KMS-11 (cell line): ENCODE data around the gene BABAM2.

ENCODE experiments used
- H2AFZ ChIP-seq: fragments of 200-600 bp; sonication (generic); 2 replicates; pipeline ENCODE4 v1.6.1; 2016; ENCODE audit warnings: antibody characterized with exemption, mixed run types, low read depth
- H3K27ac ChIP-seq: fragments of 200-600 bp; sonication (generic); 2 replicates; pipeline ENCODE4 v1.6.1; 2016; ENCODE audit warnings: mild to moderate bottlenecking, mixed run types
- H3K27me3 ChIP-seq: fragments of 200-600 bp; sonication (generic); 2 replicates; pipeline ENCODE4 v1.6.1; 2017; ENCODE audit warnings: mild to moderate bottlenecking, low read depth, mixed run types, moderate library complexity; ENCODE audit not compliant: insufficient read depth
- H3K36me3 ChIP-seq: fragments of 200-600 bp; sonication (generic); 2 replicates; pipeline ENCODE4 v1.6.1; 2017; ENCODE audit warnings: mild to moderate bottlenecking, mixed run types; ENCODE audit not compliant: insufficient read depth
- H3K4me1 ChIP-seq: fragments of 200-600 bp; sonication (generic); 2 replicates; pipeline ENCODE4 v1.6.1; 2016; ENCODE audit warnings: mild to moderate bottlenecking, low read depth, mixed run types; ENCODE audit not compliant: poor library complexity, severe bottlenecking
- H3K4me2 ChIP-seq: fragments of 200-600 bp; sonication (generic); 2 replicates; pipeline ENCODE4 v1.7.0; 2016; ENCODE audit warnings: mild to moderate bottlenecking, mixed run types
- H3K4me3 ChIP-seq: fragments of 200-600 bp; sonication (generic); IDR thresholded peaks from 2 replicates; pipeline ENCODE4 v1.6.1; 2017; ENCODE audit warnings: low read depth, low read length, mixed read lengths; ENCODE audit not compliant: insufficient read depth
- H3K79me2 ChIP-seq: fragments of 200-600 bp; sonication (generic); 2 replicates; pipeline ENCODE4 v1.6.1; 2016; ENCODE audit warnings: low read depth, mixed run types; ENCODE audit not compliant: insufficient read depth
- H3K9ac ChIP-seq: fragments of 200-600 bp; sonication (generic); 2 replicates; pipeline ENCODE4 v1.6.1; 2016; ENCODE audit warnings: mild to moderate bottlenecking, mixed run types
- H4K20me1 ChIP-seq: fragments of 200-600 bp; sonication (generic); 2 replicates; pipeline ENCODE4 v1.6.1; 2016; ENCODE audit warnings: mild to moderate bottlenecking, mixed run types; ENCODE audit not compliant: insufficient read depth
- CTCF ChIP-seq: fragments of 200-600 bp; sonication (generic); conservative IDR thresholded peaks from 2 replicates; pipeline ENCODE4 v1.6.1; 2017; ENCODE audit warnings: low read depth, mild to moderate bottlenecking, antibody characterized with exemption, low read length, moderate library complexity, mixed read lengths

Gene BABAM2

GRCh38 chr2:28297531-28297930 is 407.0 kb downstream of the BABAM2 start:
- no peak overlapping the region for H3K27ac ChIP-seq
- H3K9ac ChIP-seq = no peak overlapping the region
- no peaks in the 10 kb centered on the region for H3K79me2 ChIP-seq
- no peaks in the 10 kb centered on the region for H3K4me1 ChIP-seq
- no peak for TF ChIP-seq CTCF
- no peak overlapping the region for H3K4me3 ChIP-seq
- H2AFZ ChIP-seq = no peak overlapping the region
- H4K20me1 ChIP-seq = no peaks in the 10 kb centered on the region
- no peaks in the 10 kb centered on the region for H3K36me3 ChIP-seq
- no peak overlapping the region for H3K4me2 ChIP-seq
- no peaks in the 10 kb centered on the region for H3K27me3 ChIP-seq

- Histone ChIP-seq H3K9ac (no peak overlapping the region), H2AFZ (no peak overlapping the region), H4K20me1 (no peaks in the 10 kb centered on the region), H3K79me2 (no peaks in the 10 kb centered on the region), H3K27me3 (no peaks in the 10 kb centered on the region), H3K36me3 (no peaks in the 10 kb centered on the region), H3K4me1 (no peaks in the 10 kb centered on the region), H3K4me2 (no peak overlapping the region), H3K27ac (no peak overlapping the region), H3K4me3 (no peak overlapping the region)
- TF ChIP-seq CTCF = no peak
Measured at GRCh38 chr2:28298406-28298805, 407.9 kb downstream of the BABAM2 start.

- Histone ChIP-seq H3K36me3 (no peaks in the 10 kb centered on the region), H3K4me3 (no peak overlapping the region), H4K20me1 (no peaks in the 10 kb centered on the region), H3K9ac (no peak overlapping the region), H3K4me1 (no peaks in the 10 kb centered on the region), H3K27ac (no peak overlapping the region), H3K4me2 (no peak overlapping the region), H2AFZ (no peak overlapping the region), H3K79me2 (no peaks in the 10 kb centered on the region), H3K27me3 (no peaks in the 10 kb centered on the region)
- TF ChIP-seq CTCF = no peak
Measured at GRCh38 chr2:28300485-28301341, 410.2 kb downstream of the BABAM2 start.

- TF ChIP-seq CTCF = no peak
Measured at GRCh38 chr2:28305202-28305601, 414.7 kb downstream of the BABAM2 start.

More at GRCh38 chr2:28305202-28305601, 414.7 kb downstream of the BABAM2 start:
- no peaks in the 10 kb centered on the region for H3K4me1 ChIP-seq
- no peaks in the 10 kb centered on the region for H4K20me1 ChIP-seq
- no peaks in the 10 kb centered on the region for H3K36me3 ChIP-seq
- H3K9ac ChIP-seq = no peak overlapping the region
- H3K79me2 ChIP-seq = no peaks in the 10 kb centered on the region
- H3K4me2 ChIP-seq = no peak overlapping the region
- H3K4me3 ChIP-seq = no peak overlapping the region
- H3K27ac ChIP-seq = no peak overlapping the region
- H2AFZ ChIP-seq = no peak overlapping the region
- no peaks in the 10 kb centered on the region for H3K27me3 ChIP-seq
